Renal cortical epithelial cell (primary cell): ENCODE results near the gene ADAM23. TPM values are rescaled to one million over a fixed set of nuclear protein-coding genes. Genes with fewer than 3 reads are reported as not detected.

Experiments
- DNase-seq: peaks from one replicate; pipeline ENCODE4 v3.0.0-alpha.2; 2011; ENCODE audit warnings: low read depth
- total RNA-seq: library from RNA; depleted of rRNA; stranded (reverse); fragments of >200 nt; gene quantifications from 2 replicates; pipeline ENCODE4 v1.2.3, GENCODE V29; 2014

Gene ADAM23
- total RNA-seq, 1 donor from 2014 or later: not detected

DNA sequence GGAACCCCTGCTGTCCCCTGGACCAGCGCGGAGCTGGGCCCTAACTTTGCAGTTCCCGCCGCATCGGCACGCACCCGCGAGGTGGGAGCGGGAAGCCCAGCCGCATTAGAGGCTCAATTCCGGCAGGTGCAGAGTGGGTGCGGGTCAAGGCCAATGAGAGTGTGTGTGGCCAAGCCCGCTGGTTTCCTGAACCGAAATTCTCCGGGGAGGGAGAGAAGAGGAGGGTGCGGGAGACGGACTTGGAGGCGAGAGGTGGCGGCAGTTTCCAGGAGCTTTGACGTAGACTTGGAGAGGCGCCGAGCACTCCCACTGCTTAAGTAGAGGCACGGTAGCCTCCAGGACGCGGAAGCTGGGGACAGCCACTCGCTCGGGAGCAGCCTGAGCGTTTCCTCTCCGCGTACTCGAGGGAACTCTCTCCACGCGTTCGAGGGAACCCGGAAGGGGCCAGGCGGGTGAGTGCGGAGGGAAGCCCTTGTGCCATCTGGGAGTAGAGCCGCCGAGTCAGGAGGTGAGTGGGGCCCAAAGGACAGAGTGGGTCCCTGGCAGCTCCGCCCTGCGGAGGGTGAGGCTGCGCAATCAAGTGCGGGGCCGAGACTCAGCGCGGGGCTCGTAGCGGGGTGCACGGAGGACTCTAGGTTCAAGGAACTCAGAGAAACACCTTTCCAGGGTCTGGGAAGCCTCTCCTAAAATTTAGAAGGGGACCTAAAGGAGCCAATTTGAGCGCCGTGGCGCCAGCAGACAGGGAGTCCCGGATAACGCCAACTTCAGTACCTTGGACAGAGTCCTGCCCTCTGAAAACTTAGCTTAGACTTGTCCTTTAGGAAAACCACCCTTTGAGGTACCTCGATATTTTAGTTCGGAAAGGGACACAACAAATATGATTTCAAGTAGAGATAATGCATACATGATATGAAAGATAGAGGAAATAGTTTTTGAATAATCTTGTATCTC lies 199.0 kb downstream of the ADAM23 start, which contains the start of gene FAM237A:
FAM237A (plus strand) TSS at position 413 of the 951 bp plus-strand sequence. CDS start 1,750 bp downstream, outside the sequence.
- DNase-seq: peak; percentile 39

DNA sequence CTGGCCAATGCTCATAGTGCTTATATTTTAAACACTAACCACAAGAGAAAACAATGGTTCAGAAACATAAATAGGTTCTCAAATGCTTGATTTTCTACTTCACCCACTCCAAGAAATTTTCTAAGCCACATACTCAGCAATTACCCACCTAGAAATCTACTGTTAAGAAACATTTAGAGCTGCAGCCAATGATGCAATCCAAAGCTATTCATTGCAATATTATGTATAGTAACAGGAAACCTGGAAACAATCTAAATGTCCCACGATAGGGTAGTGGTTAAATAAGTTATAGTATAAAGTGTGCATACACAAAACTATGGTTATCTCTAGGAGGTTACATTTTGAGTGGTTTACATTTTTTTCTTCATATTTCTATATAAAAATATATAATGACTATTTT lies 204.7 kb downstream of the ADAM23 start:
- no peak for DNase-seq

DNA sequence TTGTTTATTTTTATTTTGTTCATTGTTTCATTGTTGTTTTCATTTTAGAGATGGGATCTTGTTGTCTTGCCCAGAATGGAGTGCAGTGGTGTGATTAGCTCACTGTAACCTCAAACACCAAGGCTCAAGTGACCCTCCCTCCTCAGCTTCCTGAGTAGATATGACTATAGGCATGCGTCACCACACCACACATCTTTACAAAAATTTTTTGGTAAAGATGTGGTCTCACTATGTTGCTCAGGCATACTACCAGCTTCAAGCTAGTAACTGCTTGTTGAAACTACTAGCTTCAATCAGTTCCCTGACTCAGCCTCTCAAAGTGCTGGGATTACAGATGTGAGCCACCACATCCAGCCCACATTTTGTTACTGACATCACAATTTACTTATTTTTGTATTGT lies 213.8 kb downstream of the ADAM23 start:
- DNase-seq: no peak

DNA sequence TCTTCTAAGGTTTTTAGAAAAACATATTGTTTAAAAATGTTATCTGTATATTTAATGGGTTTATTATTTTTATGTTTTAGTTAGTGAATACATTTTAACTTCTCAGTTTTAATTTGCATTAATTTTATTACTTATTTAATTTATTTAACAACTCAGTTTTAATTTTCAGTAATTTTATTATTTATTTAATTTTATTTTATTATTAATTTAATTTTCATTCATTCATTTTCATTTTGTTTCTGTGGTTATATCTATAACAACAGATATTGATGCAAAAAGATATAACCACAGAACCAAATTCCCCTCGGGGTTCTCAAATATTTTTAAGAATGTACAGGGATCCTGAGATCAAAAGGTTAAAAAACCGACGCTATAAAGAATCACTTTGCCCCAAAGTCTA lies 221.9 kb downstream of the ADAM23 start:
- no peak for DNase-seq

Other genes starting within 250 kb of the ADAM23 start
- 10.1 and 21.7 TPM in 2 replicates for gene ZDBF2, start 168.9 kb upstream of the ADAM23 start, total RNA-seq
- gene FAM237A, start 199.0 kb downstream of the ADAM23 start, total RNA-seq: not detected in 2 replicates